Measurements from ENCODE around the gene RAB27A. TPM values are rescaled to one million over a fixed set of nuclear protein-coding genes. Genes with fewer than 3 reads are reported as not detected.

Gene RAB27A
- total RNA-seq, 1 donor from 2014 or later: 19.4 TPM

GRCh38 chr15:55197362-55197705 is 92.3 kb downstream of the RAB27A start:
- H3K27me3 Mint-ChIP-seq (ENCODE audit: unreplicated experiment): no peaks in the 10 kb centered on the region
- H3K4me1 Mint-ChIP-seq (ENCODE audit: unreplicated experiment): peaks cover 5% of the 10 kb centered on the region
- H3K27ac Mint-ChIP-seq (ENCODE audit: unreplicated experiment): no peak overlapping the region
- H3K4me3 Mint-ChIP-seq (ENCODE audit: unreplicated experiment): no peak overlapping the region
- no peak for TF ChIP-seq CTCF (IDR thresholded peaks at IDR 0.05; ENCODE audit: unreplicated experiment)
- H3K36me3 Mint-ChIP-seq (ENCODE audit: low read depth, unreplicated experiment): no peaks in the 10 kb centered on the region
- H3K9me3 Mint-ChIP-seq (ENCODE audit: unreplicated experiment): no peaks in the 10 kb centered on the region
- DNase-seq (ENCODE audit: low spot score): no peak

GRCh38 chr15:55196458-55197361 is 92.9 kb downstream of the RAB27A start, which contains the start of gene RSL24D1:
Gene RSL24D1, minus strand, starts transcription at chr15:55196941. Its CDS starts 51 bp downstream, at chr15:55196890.
- no peaks in the 10 kb centered on the region for H3K36me3 Mint-ChIP-seq (ENCODE audit: low read depth, unreplicated experiment)
- H3K9me3 Mint-ChIP-seq (ENCODE audit: unreplicated experiment): no peaks in the 10 kb centered on the region
- TF ChIP-seq CTCF (IDR thresholded peaks at IDR 0.05; ENCODE audit: unreplicated experiment): peak; percentile 13
- no peak within 1 kb of the TSS for H3K27ac Mint-ChIP-seq (ENCODE audit: unreplicated experiment)
- H3K4me3 Mint-ChIP-seq (ENCODE audit: unreplicated experiment): no peak within 1 kb of the TSS
- H3K4me1 Mint-ChIP-seq (ENCODE audit: unreplicated experiment): peaks cover 5% of the 10 kb centered on the region
- DNase-seq (ENCODE audit: low spot score): peak; percentile 92
- H3K27me3 Mint-ChIP-seq (ENCODE audit: unreplicated experiment): no peaks in the 10 kb centered on the region

GRCh38 chr15:55195996-55196395 is 93.6 kb downstream of the RAB27A start:
- Mint-ChIP-seq H3K9me3 (ENCODE audit: unreplicated experiment) (no peaks in the 10 kb centered on the region), H3K36me3 (ENCODE audit: low read depth, unreplicated experiment) (no peaks in the 10 kb centered on the region), H3K4me1 (ENCODE audit: unreplicated experiment) (peaks cover 5% of the 10 kb centered on the region), H3K27ac (ENCODE audit: unreplicated experiment) (no peak overlapping the region), H3K4me3 (ENCODE audit: unreplicated experiment) (no peak overlapping the region), H3K27me3 (ENCODE audit: unreplicated experiment) (no peaks in the 10 kb centered on the region)
- no peak for TF ChIP-seq CTCF (IDR thresholded peaks at IDR 0.05; ENCODE audit: unreplicated experiment)
- DNase-seq (ENCODE audit: low spot score): no peak

- DNase-seq (ENCODE audit: low spot score): no peak
- Mint-ChIP-seq H3K9me3 (ENCODE audit: unreplicated experiment) (no peaks in the 10 kb centered on the region), H3K27ac (ENCODE audit: unreplicated experiment) (no peak overlapping the region), H3K4me3 (ENCODE audit: unreplicated experiment) (no peak overlapping the region), H3K4me1 (ENCODE audit: unreplicated experiment) (peaks cover 5% of the 10 kb centered on the region), H3K27me3 (ENCODE audit: unreplicated experiment) (no peaks in the 10 kb centered on the region), H3K36me3 (ENCODE audit: low read depth, unreplicated experiment) (no peaks in the 10 kb centered on the region)
- no peak for TF ChIP-seq CTCF (IDR thresholded peaks at IDR 0.05; ENCODE audit: unreplicated experiment)
Observed at GRCh38 chr15:55194256-55194655, 95.4 kb downstream of the RAB27A start.

- no peaks in the 10 kb centered on the region for H3K27me3 Mint-ChIP-seq (ENCODE audit: unreplicated experiment)
- H3K36me3 Mint-ChIP-seq (ENCODE audit: low read depth, unreplicated experiment): peaks cover 10% of the 10 kb centered on the region
- H3K4me1 Mint-ChIP-seq (ENCODE audit: unreplicated experiment): no peaks in the 10 kb centered on the region
- no peak for DNase-seq (ENCODE audit: low spot score)
- no peak for TF ChIP-seq CTCF (IDR thresholded peaks at IDR 0.05; ENCODE audit: unreplicated experiment)
- no peak overlapping the region for H3K27ac Mint-ChIP-seq (ENCODE audit: unreplicated experiment)
- no peaks in the 10 kb centered on the region for H3K9me3 Mint-ChIP-seq (ENCODE audit: unreplicated experiment)
- H3K4me3 Mint-ChIP-seq (ENCODE audit: unreplicated experiment): no peak overlapping the region
Observed at GRCh38 chr15:55186331-55186730, 103.3 kb downstream of the RAB27A start.
